SK-N-SH treated with all-trans-retinoic acid at 6 μM for 48 hours (cell line): ENCODE data around the gene FRMD4B.

Experiments
- ATAC-seq: fragments of 200-7000 bp; cut with Tn5 transposase; 3 replicates; pipeline ENCODE4 v1.9.1; 2020; ENCODE audit warnings: mild to moderate bottlenecking, moderate library complexity
- ARNTL ChIP-seq: fragments of 450-650 bp; formaldehyde crosslinking; IDR thresholded peaks from 2 replicates; pipeline ENCODE4 v1.5.0; 2020; ENCODE audit warnings: low read depth, mild to moderate bottlenecking, moderate library complexity, borderline replicate concordance
- BACH2 ChIP-seq: fragments of 250-450 bp; sonication (Bioruptor Pico); IDR thresholded peaks from 2 replicates; pipeline ENCODE4 v1.9.0; 2021; ENCODE audit warnings: mild to moderate bottlenecking, borderline replicate concordance
- ESRRG ChIP-seq: fragments of 250-450 bp; sonication (Bioruptor Pico); IDR thresholded peaks from 2 replicates; pipeline ENCODE4 v1.6.1; 2021; ENCODE audit warnings: mild to moderate bottlenecking
- GLIS3 ChIP-seq: fragments of 250-450 bp; sonication (Bioruptor Pico); IDR thresholded peaks from 2 replicates; pipeline ENCODE4 v1.5.0; 2020; ENCODE audit warnings: mild to moderate bottlenecking, moderate library complexity
- ISL1 ChIP-seq: fragments of 250-450 bp; sonication (Bioruptor Pico); IDR thresholded peaks from 2 replicates; pipeline ENCODE4 v2.1.2; 2022; ENCODE audit warnings: mild to moderate bottlenecking, moderate library complexity
- OSR1 ChIP-seq: fragments of 250-450 bp; sonication (Bioruptor Pico); IDR thresholded peaks from 2 replicates; pipeline ENCODE4 v1.8.0; 2022; ENCODE audit warnings: moderate library complexity, mild to moderate bottlenecking, inconsistent platforms
- PPARA ChIP-seq: fragments of 250-450 bp; sonication (Bioruptor Pico); IDR thresholded peaks from 2 replicates; pipeline ENCODE4 v1.5.0; 2020; ENCODE audit warnings: mild to moderate bottlenecking, borderline replicate concordance
- RARB ChIP-seq: fragments of 250-450 bp; sonication (Bioruptor Pico); IDR thresholded peaks from 2 replicates; pipeline ENCODE4 v1.8.0; 2021; ENCODE audit warnings: mild to moderate bottlenecking, moderate library complexity
- SNAI2 ChIP-seq: fragments of 250-450 bp; sonication (Bioruptor Pico); IDR thresholded peaks from 2 replicates; pipeline ENCODE4 v1.5.0; 2020; ENCODE audit warnings: mild to moderate bottlenecking, moderate library complexity
- TCF4 ChIP-seq: fragments of 250-450 bp; sonication (Bioruptor Pico); IDR thresholded peaks from 2 replicates; pipeline ENCODE4 v1.8.0; 2021; ENCODE audit warnings: mild to moderate bottlenecking, moderate library complexity, borderline replicate concordance
- TOX ChIP-seq: fragments of 250-450 bp; sonication (Bioruptor Pico); IDR thresholded peaks from 2 replicates; pipeline ENCODE4 v1.8.0; 2021; ENCODE audit warnings: mild to moderate bottlenecking, moderate library complexity, borderline replicate concordance
- ZC3H10 ChIP-seq: fragments of 250-450 bp; sonication (Bioruptor Pico); IDR thresholded peaks from 2 replicates; pipeline ENCODE4 v1.5.1; 2021; ENCODE audit warnings: mild to moderate bottlenecking, moderate library complexity
- ZFP3 ChIP-seq: fragments of 250-450 bp; sonication (Bioruptor Pico); IDR thresholded peaks from 2 replicates; pipeline ENCODE4 v1.5.0; 2020; ENCODE audit warnings: mild to moderate bottlenecking, moderate library complexity
- ZFP30 ChIP-seq: fragments of 450-650 bp; formaldehyde crosslinking; IDR thresholded peaks from 2 replicates; pipeline ENCODE4 v1.5.0; 2022; ENCODE audit warnings: mild to moderate bottlenecking, moderate library complexity
- ZNF565 ChIP-seq: fragments of 450-650 bp; formaldehyde crosslinking; conservative IDR thresholded peaks from 2 replicates; pipeline ENCODE4 v1.5.0; 2020; ENCODE audit warnings: low read depth, mild to moderate bottlenecking, moderate library complexity
- ZNF70 ChIP-seq: fragments of 450-650 bp; formaldehyde crosslinking; IDR thresholded peaks from 2 replicates; pipeline ENCODE4 v1.5.0; 2020; ENCODE audit warnings: mild to moderate bottlenecking, moderate library complexity
- TF ChIP-seq, protein P1 (sequence below): fragments of 250-450 bp; sonication (Bioruptor Pico); IDR thresholded peaks from 2 replicates; pipeline ENCODE4 v1.5.1; 2020; ENCODE audit warnings: low read depth, mild to moderate bottlenecking, moderate library complexity
- TF ChIP-seq, protein P2 (sequence below): fragments of 250-450 bp; sonication (Bioruptor Pico); IDR thresholded peaks from 2 replicates; pipeline ENCODE4 v1.8.0; 2021; ENCODE audit warnings: low read depth, mild to moderate bottlenecking, moderate library complexity, borderline replicate concordance
- TF ChIP-seq, protein P3 (sequence below): fragments of 250-450 bp; sonication (Bioruptor Pico); IDR thresholded peaks from 2 replicates; pipeline ENCODE4 v1.8.0; 2020; ENCODE audit warnings: mild to moderate bottlenecking, moderate library complexity, borderline replicate concordance
- TF ChIP-seq, protein P4 (sequence below): fragments of 250-450 bp; sonication (Bioruptor Pico); IDR thresholded peaks from 2 replicates; pipeline ENCODE4 v1.5.0; 2020; ENCODE audit warnings: mild to moderate bottlenecking, moderate library complexity
- TF ChIP-seq, protein P5 (sequence below): fragments of 250-450 bp; sonication (Bioruptor Pico); IDR thresholded peaks from 2 replicates; pipeline ENCODE4 v1.5.1; 2021; ENCODE audit warnings: mild to moderate bottlenecking, moderate library complexity

Gene FRMD4B

DNA sequence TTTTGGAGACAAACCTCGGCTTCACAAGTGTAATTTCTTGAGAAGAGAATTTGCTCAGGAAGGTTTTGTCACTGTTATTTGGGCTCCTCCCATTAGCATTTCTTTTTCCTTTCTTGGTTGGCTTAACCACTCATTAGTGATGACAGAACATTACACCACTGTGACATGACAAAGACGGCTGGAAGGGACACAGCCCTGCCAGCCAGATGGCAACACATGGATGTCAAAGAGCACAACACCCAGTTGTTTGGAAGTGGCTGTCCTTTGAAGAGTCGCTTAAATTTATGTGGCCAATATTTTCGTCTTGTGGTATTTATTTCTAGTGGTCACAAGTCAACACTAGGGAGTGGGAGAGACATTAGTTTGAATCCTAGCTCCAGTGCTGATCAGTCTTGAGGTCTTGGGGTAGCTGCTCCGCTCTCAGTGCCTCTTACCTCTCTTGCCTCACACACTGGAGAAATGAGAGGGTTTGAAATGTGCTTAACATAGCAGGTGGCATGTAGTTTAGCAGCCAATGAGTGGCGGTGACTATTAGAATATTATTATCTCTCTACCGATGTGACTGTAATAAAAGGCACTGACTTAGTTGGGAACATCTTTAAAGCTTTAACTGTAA, 92.8 kb downstream of the FRMD4B start:
- TF ChIP-seq ZNF70 (CRISPR knock-in tag) (no peak), ESRRG (CRISPR knock-in tag) (no peak), ISL1 (CRISPR knock-in tag) (no peak), TCF4 (CRISPR knock-in tag) (no peak), ZFP3 (CRISPR knock-in tag) (no peak), TOX (CRISPR knock-in tag) (no peak), ZNF565 (no peak), ZFP30 (CRISPR knock-in tag) (no peak)
- TF ChIP-seq, protein P1, sequence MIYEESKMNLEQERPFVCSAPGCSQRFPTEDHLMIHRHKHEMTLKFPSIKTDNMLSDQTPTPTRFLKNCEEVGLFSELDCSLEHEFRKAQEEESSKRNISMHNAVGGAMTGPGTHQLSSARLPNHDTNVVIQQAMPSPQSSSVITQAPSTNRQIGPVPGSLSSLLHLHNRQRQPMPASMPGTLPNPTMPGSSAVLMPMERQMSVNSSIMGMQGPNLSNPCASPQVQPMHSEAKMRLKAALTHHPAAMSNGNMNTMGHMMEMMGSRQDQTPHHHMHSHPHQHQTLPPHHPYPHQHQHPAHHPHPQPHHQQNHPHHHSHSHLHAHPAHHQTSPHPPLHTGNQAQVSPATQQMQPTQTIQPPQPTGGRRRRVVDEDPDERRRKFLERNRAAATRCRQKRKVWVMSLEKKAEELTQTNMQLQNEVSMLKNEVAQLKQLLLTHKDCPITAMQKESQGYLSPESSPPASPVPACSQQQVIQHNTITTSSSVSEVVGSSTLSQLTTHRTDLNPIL = no peak
- no peak for ATAC-seq

DNA sequence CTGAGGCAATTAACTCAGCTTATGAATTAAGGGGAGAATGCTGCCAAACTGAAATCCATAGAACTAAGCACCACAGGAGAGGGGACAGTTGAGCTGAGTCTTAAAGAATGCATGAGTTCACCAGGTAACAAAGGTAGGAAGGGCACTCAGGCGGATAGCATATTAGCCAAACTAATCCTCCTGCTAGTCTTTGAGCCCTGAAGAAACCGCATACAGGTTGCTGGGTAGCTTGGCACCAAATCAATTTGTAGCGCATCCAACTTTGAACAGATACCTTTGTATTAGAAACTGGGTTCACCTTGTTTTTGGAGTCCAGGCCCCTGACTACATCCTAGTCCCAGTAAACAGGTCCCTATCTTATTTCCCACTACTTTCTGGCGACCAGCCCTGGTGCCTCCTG, 93.7 kb downstream of the FRMD4B start:
- ATAC-seq = no peak

DNA sequence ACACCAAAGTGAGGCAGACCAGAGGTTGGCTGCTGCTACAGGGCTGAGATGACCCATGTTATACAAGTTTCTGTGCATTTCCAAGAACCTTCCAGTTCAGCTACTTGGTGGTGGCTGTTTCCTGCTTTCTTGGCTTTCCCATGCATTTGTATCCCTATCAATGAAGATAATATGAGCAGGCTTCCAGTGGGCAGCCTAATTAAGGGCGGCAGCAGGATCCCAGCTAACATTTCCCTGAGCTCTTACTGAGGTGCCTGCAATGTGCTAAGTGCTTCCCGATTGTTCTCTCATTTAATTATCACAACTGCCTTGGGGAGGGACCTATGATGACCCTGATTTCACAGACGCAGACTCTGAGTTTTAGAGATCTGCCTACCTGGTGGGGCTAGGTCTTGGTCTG, 95.5 kb downstream of the FRMD4B start:
- ATAC-seq = no peak
- TF ChIP-seq ESRRG (CRISPR knock-in tag) = no peak
- TF ChIP-seq OSR1 = no peak
- no peak for TF ChIP-seq ARNTL (CRISPR knock-in tag)
- TF ChIP-seq TCF4 (CRISPR knock-in tag) = no peak
- TF ChIP-seq ZNF70 (CRISPR knock-in tag) = no peak
- TF ChIP-seq, protein P2, sequence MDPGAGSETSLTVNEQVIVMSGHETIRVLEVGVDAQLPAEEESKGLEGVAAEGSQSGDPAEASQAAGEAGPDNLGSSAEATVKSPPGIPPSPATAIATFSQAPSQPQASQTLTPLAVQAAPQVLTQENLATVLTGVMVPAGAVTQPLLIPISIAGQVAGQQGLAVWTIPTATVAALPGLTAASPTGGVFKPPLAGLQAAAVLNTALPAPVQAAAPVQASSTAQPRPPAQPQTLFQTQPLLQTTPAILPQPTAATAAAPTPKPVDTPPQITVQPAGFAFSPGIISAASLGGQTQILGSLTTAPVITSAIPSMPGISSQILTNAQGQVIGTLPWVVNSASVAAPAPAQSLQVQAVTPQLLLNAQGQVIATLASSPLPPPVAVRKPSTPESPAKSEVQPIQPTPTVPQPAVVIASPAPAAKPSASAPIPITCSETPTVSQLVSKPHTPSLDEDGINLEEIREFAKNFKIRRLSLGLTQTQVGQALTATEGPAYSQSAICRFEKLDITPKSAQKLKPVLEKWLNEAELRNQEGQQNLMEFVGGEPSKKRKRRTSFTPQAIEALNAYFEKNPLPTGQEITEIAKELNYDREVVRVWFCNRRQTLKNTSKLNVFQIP (CRISPR knock-in tag) = no peak
- no peak for TF ChIP-seq BACH2
- TF ChIP-seq ISL1 (CRISPR knock-in tag) = no peak
- TF ChIP-seq ZC3H10 (CRISPR knock-in tag) = no peak
- TF ChIP-seq, protein P3, sequence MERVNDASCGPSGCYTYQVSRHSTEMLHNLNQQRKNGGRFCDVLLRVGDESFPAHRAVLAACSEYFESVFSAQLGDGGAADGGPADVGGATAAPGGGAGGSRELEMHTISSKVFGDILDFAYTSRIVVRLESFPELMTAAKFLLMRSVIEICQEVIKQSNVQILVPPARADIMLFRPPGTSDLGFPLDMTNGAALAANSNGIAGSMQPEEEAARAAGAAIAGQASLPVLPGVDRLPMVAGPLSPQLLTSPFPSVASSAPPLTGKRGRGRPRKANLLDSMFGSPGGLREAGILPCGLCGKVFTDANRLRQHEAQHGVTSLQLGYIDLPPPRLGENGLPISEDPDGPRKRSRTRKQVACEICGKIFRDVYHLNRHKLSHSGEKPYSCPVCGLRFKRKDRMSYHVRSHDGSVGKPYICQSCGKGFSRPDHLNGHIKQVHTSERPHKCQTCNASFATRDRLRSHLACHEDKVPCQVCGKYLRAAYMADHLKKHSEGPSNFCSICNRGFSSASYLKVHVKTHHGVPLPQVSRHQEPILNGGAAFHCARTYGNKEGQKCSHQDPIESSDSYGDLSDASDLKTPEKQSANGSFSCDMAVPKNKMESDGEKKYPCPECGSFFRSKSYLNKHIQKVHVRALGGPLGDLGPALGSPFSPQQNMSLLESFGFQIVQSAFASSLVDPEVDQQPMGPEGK (CRISPR knock-in tag) = no peak
- TF ChIP-seq, protein P1 = no peak
- no peak for TF ChIP-seq SNAI2
- no peak for TF ChIP-seq TOX (CRISPR knock-in tag)
- no peak for TF ChIP-seq PPARA (CRISPR knock-in tag)
- no peak for TF ChIP-seq GLIS3 (CRISPR knock-in tag)

More for the DNA sequence above, 93.7 kb downstream of the FRMD4B start:
- TF ChIP-seq, protein P4, sequence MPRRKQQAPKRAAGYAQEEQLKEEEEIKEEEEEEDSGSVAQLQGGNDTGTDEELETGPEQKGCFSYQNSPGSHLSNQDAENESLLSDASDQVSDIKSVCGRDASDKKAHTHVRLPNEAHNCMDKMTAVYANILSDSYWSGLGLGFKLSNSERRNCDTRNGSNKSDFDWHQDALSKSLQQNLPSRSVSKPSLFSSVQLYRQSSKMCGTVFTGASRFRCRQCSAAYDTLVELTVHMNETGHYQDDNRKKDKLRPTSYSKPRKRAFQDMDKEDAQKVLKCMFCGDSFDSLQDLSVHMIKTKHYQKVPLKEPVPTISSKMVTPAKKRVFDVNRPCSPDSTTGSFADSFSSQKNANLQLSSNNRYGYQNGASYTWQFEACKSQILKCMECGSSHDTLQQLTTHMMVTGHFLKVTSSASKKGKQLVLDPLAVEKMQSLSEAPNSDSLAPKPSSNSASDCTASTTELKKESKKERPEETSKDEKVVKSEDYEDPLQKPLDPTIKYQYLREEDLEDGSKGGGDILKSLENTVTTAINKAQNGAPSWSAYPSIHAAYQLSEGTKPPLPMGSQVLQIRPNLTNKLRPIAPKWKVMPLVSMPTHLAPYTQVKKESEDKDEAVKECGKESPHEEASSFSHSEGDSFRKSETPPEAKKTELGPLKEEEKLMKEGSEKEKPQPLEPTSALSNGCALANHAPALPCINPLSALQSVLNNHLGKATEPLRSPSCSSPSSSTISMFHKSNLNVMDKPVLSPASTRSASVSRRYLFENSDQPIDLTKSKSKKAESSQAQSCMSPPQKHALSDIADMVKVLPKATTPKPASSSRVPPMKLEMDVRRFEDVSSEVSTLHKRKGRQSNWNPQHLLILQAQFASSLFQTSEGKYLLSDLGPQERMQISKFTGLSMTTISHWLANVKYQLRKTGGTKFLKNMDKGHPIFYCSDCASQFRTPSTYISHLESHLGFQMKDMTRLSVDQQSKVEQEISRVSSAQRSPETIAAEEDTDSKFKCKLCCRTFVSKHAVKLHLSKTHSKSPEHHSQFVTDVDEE = no peak
- TF ChIP-seq PPARA (CRISPR knock-in tag) (no peak), ESRRG (CRISPR knock-in tag) (no peak), ARNTL (CRISPR knock-in tag) (no peak)

DNA sequence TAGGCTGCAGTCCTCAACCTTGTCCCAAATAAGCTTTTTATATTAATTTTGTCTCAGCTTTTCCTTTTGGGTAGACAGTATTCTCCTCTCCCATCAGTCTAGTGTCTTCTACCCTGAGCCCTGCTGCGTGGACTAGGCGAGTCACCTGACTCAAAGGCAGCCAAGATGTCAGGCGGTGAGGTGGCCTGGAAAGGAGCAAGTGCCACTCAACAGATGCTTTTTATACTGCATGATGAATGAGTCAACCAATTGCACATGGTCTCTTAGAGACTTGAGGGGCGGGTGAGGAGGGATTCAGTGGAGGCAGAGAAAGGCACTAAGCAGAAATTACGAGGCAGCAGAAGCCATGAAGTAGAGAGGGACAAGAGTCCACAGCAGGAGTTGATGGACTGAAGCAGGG, 95.9 kb downstream of the FRMD4B start:
- ATAC-seq = no peak
- no peak for TF ChIP-seq TOX (CRISPR knock-in tag)
- TF ChIP-seq ZFP3 (CRISPR knock-in tag) = no peak
- TF ChIP-seq, protein P5, sequence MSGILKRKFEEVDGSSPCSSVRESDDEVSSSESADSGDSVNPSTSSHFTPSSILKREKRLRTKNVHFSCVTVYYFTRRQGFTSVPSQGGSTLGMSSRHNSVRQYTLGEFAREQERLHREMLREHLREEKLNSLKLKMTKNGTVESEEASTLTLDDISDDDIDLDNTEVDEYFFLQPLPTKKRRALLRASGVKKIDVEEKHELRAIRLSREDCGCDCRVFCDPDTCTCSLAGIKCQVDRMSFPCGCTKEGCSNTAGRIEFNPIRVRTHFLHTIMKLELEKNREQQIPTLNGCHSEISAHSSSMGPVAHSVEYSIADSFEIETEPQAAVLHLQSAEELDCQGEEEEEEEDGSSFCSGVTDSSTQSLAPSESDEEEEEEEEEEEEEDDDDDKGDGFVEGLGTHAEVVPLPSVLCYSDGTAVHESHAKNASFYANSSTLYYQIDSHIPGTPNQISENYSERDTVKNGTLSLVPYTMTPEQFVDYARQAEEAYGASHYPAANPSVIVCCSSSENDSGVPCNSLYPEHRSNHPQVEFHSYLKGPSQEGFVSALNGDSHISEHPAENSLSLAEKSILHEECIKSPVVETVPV = no peak
- TF ChIP-seq, protein P2 (CRISPR knock-in tag) = no peak
- TF ChIP-seq ESRRG (CRISPR knock-in tag) = no peak
- TF ChIP-seq ZC3H10 (CRISPR knock-in tag) = no peak
- no peak for TF ChIP-seq ARNTL (CRISPR knock-in tag)
- TF ChIP-seq RARB (CRISPR knock-in tag) = no peak
